Trophoblast cell (in vitro differentiated cells and primary cell): ENCODE measurements around the gene KCTD17.

Experiments used
- DNase-seq, 2 donors: peaks; one replicate each; pipeline ENCODE4 v3.0.0-alpha.2; 2016
- H2AFZ ChIP-seq: 2 replicates; pipeline ENCODE4 v1.6.1; 2013; ENCODE audit warnings: low read length, moderate library complexity, mild to moderate bottlenecking; ENCODE audit not compliant: insufficient read depth, poor library complexity
- H2AK5ac ChIP-seq: 2 replicates; pipeline ENCODE4 v1.6.1; 2013; ENCODE audit warnings: mild to moderate bottlenecking, low read length
- H2BK120ac ChIP-seq: 2 replicates; pipeline ENCODE4 v1.6.1; 2013; ENCODE audit warnings: low read length, mild to moderate bottlenecking, moderate library complexity; ENCODE audit not compliant: insufficient read depth, poor library complexity
- H2BK12ac ChIP-seq: 2 replicates; pipeline ENCODE4 v1.6.1; 2013; ENCODE audit warnings: mild to moderate bottlenecking, low read length, moderate library complexity
- H2BK5ac ChIP-seq: 2 replicates; pipeline ENCODE4 v1.6.1; 2013; ENCODE audit warnings: low read length, low read depth, moderate library complexity, mild to moderate bottlenecking; ENCODE audit not compliant: poor library complexity
- H3K14ac ChIP-seq: 2 replicates; pipeline ENCODE4 v1.6.1; 2013; ENCODE audit warnings: mild to moderate bottlenecking, low read length
- H3K18ac ChIP-seq: 2 replicates; pipeline ENCODE4 v1.6.1; 2013; ENCODE audit warnings: mild to moderate bottlenecking, low read length
- H3K23ac ChIP-seq: 2 replicates; pipeline ENCODE4 v1.6.1; 2013; ENCODE audit warnings: low read length
- H3K27ac ChIP-seq: 2 replicates; pipeline ENCODE4 v1.5.1; 2013; ENCODE audit warnings: low read depth, mild to moderate bottlenecking, inconsistent platforms, low read length, moderate library complexity
- H3K27me3 ChIP-seq: 2 replicates; pipeline ENCODE4 v1.6.1; 2013; ENCODE audit warnings: inconsistent platforms, mild to moderate bottlenecking, low read length, moderate library complexity; ENCODE audit not compliant: insufficient read depth
- H3K36me3 ChIP-seq, 2 experiments: 1 replicate in 1 of 2; 2 replicates in 1 of 2; pipeline ENCODE4 v1.6.1; 2013; ENCODE audit warnings: low read length in 2 of 2, mild to moderate bottlenecking in 2 of 2, moderate library complexity in 1 of 2; ENCODE audit not compliant: insufficient read depth in 2 of 2, control insufficient read depth in 1 of 2
- H3K4ac ChIP-seq: 2 replicates; pipeline ENCODE4 v1.6.1; 2013; ENCODE audit warnings: low read depth, mild to moderate bottlenecking, low read length, moderate library complexity
- H3K4me1 ChIP-seq, 2 experiments: 1 replicate in 1 of 2; 2 replicates in 1 of 2; pipeline ENCODE4 v1.6.1; 2013; ENCODE audit warnings: low read length in 2 of 2, mild to moderate bottlenecking in 2 of 2, moderate library complexity in 1 of 2; ENCODE audit not compliant: insufficient read depth in 2 of 2, control insufficient read depth in 1 of 2
- H3K4me2 ChIP-seq: 2 replicates; pipeline ENCODE4 v1.6.1; 2013; ENCODE audit warnings: inconsistent platforms, mild to moderate bottlenecking, low read length, moderate library complexity
- H3K4me3 ChIP-seq: 2 replicates; pipeline ENCODE4 v1.5.1; 2013; ENCODE audit warnings: mild to moderate bottlenecking, low read depth, low read length, inconsistent platforms
- H3K79me1 ChIP-seq: one replicate; pipeline ENCODE4 v1.6.1; 2013; ENCODE audit warnings: low read length
- H3K79me2 ChIP-seq: 2 replicates; pipeline ENCODE4 v1.6.1; 2013; ENCODE audit warnings: low read length, mild to moderate bottlenecking; ENCODE audit not compliant: control insufficient read depth, insufficient read depth, poor library complexity
- H3K9ac ChIP-seq: 2 replicates; pipeline ENCODE4 v1.6.1; 2013; ENCODE audit warnings: mild to moderate bottlenecking, low read length
- H3K9me3 ChIP-seq: 2 replicates; pipeline ENCODE4 v1.6.1; 2013; ENCODE audit warnings: low read depth, mild to moderate bottlenecking, control low read depth, inconsistent platforms, low read length; ENCODE audit not compliant: insufficient read depth
- H4K12ac ChIP-seq: 2 replicates; pipeline ENCODE4 v1.6.1; 2013; ENCODE audit warnings: low read depth, mild to moderate bottlenecking, low read length, moderate library complexity
- H4K8ac ChIP-seq: 2 replicates; pipeline ENCODE4 v1.6.1; 2013; ENCODE audit warnings: low read depth, mild to moderate bottlenecking, low read length, moderate library complexity
- H4K91ac ChIP-seq: one replicate; pipeline ENCODE4 v1.6.1; 2013; ENCODE audit warnings: low read depth, mild to moderate bottlenecking, low read length, moderate library complexity
- WGBS: extraction: QIAGEN DNeasy Blood & Tissue Kit; methylation state at CpG from one replicate; pipeline ENCODE4 v1.1.7; 2013; ENCODE audit warnings: missing lambda C conversion rate; ENCODE audit not compliant: insufficient read length, insufficient coverage; ENCODE audit errors: extremely low coverage; 5-methylcytosine and 5-hydroxymethylcytosine counted together

The KCTD17 gene

DNA sequence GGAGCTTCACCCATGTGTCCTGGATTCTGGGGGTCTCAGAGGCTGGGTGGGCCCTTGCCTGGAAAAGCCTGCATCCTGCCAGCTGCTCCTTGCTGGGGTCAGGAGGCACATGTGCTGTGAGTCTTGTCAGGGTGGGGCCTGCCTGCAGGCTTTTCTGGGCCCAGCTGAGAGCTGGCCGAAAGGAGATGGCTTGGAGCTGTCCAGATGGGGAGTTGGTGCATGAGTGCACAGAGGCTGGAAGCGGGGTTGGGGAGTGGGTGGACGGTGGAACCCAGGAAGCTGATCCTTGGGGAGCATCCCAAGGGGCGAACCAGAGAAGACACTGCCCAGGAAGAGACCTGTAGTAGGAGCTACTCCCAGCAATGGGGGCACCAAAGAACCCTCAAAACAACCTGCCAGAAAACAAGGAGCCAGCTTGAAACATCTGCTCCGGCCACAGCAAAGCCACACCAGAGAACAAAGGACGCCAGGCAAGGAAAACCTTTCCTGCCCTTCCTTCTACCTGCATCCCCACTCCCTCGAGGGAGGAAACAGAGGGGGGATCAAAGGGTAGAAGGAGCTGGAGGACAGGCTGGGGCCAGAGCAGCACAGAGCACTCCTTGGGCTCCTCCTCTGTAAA is 8.2 kb upstream of the KCTD17 start:
- Histone ChIP-seq H3K23ac (no peak overlapping the region), H3K4me1 (no peaks in the 10 kb centered on the region), H3K27ac (no peak overlapping the region), H4K8ac (no peak overlapping the region), H4K12ac (no peak overlapping the region), H4K91ac (no peak overlapping the region), H2AFZ (no peak overlapping the region), H2BK5ac (no peak overlapping the region), H3K4me2 (no peak overlapping the region), H3K9ac (no peak overlapping the region), H3K4ac (no peak overlapping the region), H3K4me3 (no peak overlapping the region), H3K79me1 (no peaks in the 10 kb centered on the region), H3K18ac (no peak overlapping the region), H3K9me3 (no peaks in the 10 kb centered on the region), H3K79me2 (no peaks in the 10 kb centered on the region), H2AK5ac (no peak overlapping the region), H2BK12ac (no peak overlapping the region), H3K36me3 (no peaks in the 10 kb centered on the region), H3K14ac (no peak overlapping the region), H2BK120ac (no peak overlapping the region), H3K27me3 (no peaks in the 10 kb centered on the region)
- no peak for DNase-seq
- WGBS = no CpG with 5 or more reads among the region's 7 CpGs

GRCh38 chr22:37043828-37044538 is 7.6 kb upstream of the KCTD17 start:
- no peaks in the 10 kb centered on the region for H3K79me2 ChIP-seq
- no peak overlapping the region for H3K27ac ChIP-seq
- H3K4me3 ChIP-seq = no peak overlapping the region
- no peaks in the 10 kb centered on the region for H3K27me3 ChIP-seq
- no peaks in the 10 kb centered on the region for H3K79me1 ChIP-seq
- no peak overlapping the region for H4K91ac ChIP-seq
- H3K9ac ChIP-seq = no peak overlapping the region
- H3K14ac ChIP-seq = no peak overlapping the region
- no peak overlapping the region for H4K12ac ChIP-seq
- H2BK120ac ChIP-seq = no peak overlapping the region
- no peak overlapping the region for H3K4ac ChIP-seq
- no peaks in the 10 kb centered on the region for H3K36me3 ChIP-seq
- H2AFZ ChIP-seq = no peak overlapping the region
- H2BK5ac ChIP-seq = no peak overlapping the region
- H3K4me1 ChIP-seq = no peaks in the 10 kb centered on the region
- H4K8ac ChIP-seq = no peak overlapping the region
- H3K9me3 ChIP-seq = no peaks in the 10 kb centered on the region
- no peak overlapping the region for H3K23ac ChIP-seq
- H3K4me2 ChIP-seq = no peak overlapping the region
- no peak overlapping the region for H3K18ac ChIP-seq
- no CpG with 5 or more reads among the region's 17 CpGs for WGBS
- no peak overlapping the region for H2BK12ac ChIP-seq
- H2AK5ac ChIP-seq = no peak overlapping the region
- peak; percentile 57 to 73 for DNase-seq

GRCh38 chr22:37044634-37045625 is 6.6 kb upstream of the KCTD17 start:
- H2AK5ac ChIP-seq = no peak overlapping the region
- H2AFZ ChIP-seq = no peak overlapping the region
- H3K4me3 ChIP-seq = no peak overlapping the region
- H3K18ac ChIP-seq = no peak overlapping the region
- no peak overlapping the region for H4K8ac ChIP-seq
- H4K91ac ChIP-seq = no peak overlapping the region
- H3K4me2 ChIP-seq = no peak overlapping the region
- H2BK120ac ChIP-seq = no peak overlapping the region
- no peak overlapping the region for H2BK5ac ChIP-seq
- DNase-seq = peak in 1 of 2 donors; percentile 12
- H3K9me3 ChIP-seq = no peaks in the 10 kb centered on the region
- H2BK12ac ChIP-seq = no peak overlapping the region
- no peak overlapping the region for H3K23ac ChIP-seq
- no peaks in the 10 kb centered on the region for H3K4me1 ChIP-seq
- WGBS = no CpG with 5 or more reads among the region's 9 CpGs
- H3K79me2 ChIP-seq = no peaks in the 10 kb centered on the region
- no peak overlapping the region for H4K12ac ChIP-seq
- H3K27me3 ChIP-seq = no peaks in the 10 kb centered on the region
- H3K9ac ChIP-seq = no peak overlapping the region
- no peak overlapping the region for H3K14ac ChIP-seq
- H3K79me1 ChIP-seq = no peaks in the 10 kb centered on the region
- no peaks in the 10 kb centered on the region for H3K36me3 ChIP-seq
- no peak overlapping the region for H3K27ac ChIP-seq
- H3K4ac ChIP-seq = no peak overlapping the region

DNA sequence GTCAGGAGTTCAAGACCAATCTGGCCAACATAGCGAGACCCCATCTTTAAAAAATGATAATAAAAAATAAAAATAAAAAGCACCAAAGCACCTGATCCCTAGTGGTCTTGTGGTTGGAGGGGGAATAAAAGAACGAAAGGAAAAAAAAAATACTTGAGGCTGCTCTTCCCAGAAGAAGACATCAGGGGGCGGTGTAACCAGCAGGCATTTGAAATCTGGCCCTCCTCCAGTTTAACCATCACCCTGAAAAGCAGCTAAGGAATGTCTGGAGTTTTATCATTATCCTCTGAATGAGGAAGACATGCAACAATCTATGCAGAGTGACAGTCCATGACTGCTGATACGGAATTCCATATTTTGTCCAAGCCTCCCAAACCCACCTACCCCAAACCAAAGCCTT is 5.6 kb upstream of the KCTD17 start:
- H3K9me3 ChIP-seq = no peaks in the 10 kb centered on the region
- no peak overlapping the region for H2AK5ac ChIP-seq
- no peak overlapping the region for H4K8ac ChIP-seq
- no peak overlapping the region for H2BK12ac ChIP-seq
- H3K79me2 ChIP-seq = no peaks in the 10 kb centered on the region
- no peak overlapping the region for H3K18ac ChIP-seq
- no peak overlapping the region for H3K27ac ChIP-seq
- no CpG with 5 or more reads among the region's 4 CpGs for WGBS
- no peak overlapping the region for H2BK120ac ChIP-seq
- H3K4ac ChIP-seq = no peak overlapping the region
- no peak overlapping the region for H3K14ac ChIP-seq
- no peak overlapping the region for H2AFZ ChIP-seq
- H3K79me1 ChIP-seq = no peaks in the 10 kb centered on the region
- H3K36me3 ChIP-seq = no peaks in the 10 kb centered on the region
- no peak overlapping the region for H3K23ac ChIP-seq
- H4K91ac ChIP-seq = no peak overlapping the region
- H2BK5ac ChIP-seq = no peak overlapping the region
- no peaks in the 10 kb centered on the region for H3K27me3 ChIP-seq
- peak; percentile 15 to 71 for DNase-seq
- H3K4me1 ChIP-seq = no peaks in the 10 kb centered on the region
- H3K4me2 ChIP-seq = no peak overlapping the region
- no peak overlapping the region for H3K9ac ChIP-seq
- H3K4me3 ChIP-seq = no peak overlapping the region
- H4K12ac ChIP-seq = no peak overlapping the region
